ENCODE data around the gene MPRIP.
"Not testable (repeated sequence)": the region's sequence is repeated elsewhere in the genome, so short reads cannot be mapped to it uniquely, and the experiment has no call there.

The MPRIP gene, protein sequence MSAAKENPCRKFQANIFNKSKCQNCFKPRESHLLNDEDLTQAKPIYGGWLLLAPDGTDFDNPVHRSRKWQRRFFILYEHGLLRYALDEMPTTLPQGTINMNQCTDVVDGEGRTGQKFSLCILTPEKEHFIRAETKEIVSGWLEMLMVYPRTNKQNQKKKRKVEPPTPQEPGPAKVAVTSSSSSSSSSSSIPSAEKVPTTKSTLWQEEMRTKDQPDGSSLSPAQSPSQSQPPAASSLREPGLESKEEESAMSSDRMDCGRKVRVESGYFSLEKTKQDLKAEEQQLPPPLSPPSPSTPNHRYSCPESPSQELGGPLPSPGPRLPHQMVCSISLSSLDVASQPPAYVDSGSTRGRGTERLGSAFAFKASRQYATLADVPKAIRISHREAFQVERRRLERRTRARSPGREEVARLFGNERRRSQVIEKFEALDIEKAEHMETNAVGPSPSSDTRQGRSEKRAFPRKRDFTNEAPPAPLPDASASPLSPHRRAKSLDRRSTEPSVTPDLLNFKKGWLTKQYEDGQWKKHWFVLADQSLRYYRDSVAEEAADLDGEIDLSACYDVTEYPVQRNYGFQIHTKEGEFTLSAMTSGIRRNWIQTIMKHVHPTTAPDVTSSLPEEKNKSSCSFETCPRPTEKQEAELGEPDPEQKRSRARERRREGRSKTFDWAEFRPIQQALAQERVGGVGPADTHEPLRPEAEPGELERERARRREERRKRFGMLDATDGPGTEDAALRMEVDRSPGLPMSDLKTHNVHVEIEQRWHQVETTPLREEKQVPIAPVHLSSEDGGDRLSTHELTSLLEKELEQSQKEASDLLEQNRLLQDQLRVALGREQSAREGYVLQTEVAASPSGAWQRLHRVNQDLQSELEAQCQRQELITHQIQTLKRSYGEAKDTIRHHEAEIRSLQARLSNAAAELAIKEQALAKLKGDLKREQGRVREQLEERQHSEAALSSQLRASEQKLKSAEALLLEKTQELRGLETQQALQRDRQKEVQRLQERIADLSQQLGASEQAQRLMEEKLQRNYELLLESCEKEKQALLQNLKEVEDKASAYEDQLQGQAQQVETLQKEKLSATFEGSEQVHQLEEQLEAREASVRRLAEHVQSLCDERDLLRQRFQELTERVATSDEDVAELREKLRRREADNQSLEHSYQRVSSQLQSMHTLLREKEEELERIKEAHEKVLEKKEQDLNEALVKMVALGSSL (N-terminal part only)

DNA sequence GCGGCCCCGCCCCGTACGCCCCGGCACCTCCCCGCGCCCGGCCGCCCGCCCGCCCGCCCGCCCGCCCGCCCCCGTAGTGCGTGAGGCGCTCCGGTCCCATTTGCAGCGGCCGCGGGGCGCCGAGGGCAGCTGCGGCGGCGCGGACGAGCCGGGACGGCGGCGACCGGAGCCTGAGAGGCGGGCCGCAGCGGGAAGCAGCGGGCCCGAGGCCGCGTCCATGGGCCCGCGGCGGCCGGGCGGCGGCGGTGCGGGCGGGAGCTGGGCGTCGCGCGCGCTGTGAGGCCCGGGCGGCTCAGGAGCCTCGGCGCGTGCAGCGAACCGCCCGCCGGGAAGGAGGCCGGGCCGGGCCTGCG lies at the start of gene MPRIP:
Gene MPRIP (plus strand): TSS at position 74 of the 353 bp plus-strand sequence. CDS start 392 bp downstream, outside the sequence.
- no peak for DNase-seq

DNA sequence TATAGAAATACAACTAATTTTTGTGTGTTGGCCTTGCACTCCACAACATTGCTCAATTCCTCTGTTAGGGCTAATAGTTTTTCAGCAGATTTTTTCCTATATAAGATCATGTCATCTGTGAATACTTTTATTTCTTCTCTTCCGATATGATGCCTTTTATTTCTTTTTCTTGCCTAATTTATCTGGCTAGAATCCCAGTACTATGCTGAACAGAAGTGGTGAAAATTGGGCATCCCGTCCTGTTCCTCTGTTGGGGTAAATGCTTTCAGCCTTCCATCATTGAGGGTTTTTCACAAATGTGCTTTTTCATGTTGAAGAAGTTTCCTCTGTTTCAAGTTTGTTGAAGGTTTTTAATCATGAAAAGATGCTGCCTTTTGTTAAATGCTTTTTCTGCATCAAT lies 47.6 kb upstream of the MPRIP start:
- DNase-seq: no peak

DNA sequence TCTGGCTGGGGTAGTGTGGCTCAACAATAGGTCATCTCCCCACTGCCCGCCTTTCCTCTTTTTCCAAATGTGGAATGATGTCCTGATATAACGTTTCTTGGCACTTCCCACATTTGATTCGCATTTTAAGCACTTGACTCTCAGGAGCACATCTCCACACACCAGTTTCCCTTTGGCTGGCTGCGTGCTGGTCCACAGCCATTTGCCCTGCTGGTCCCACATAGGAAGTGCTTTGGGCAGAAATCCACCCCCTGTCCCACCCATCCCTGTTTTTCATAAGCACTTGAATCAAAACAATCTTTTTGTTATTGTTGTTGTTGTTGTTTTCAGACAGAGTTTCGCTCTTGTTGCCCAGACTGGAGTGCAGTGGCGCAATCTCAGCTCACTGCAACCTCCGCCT lies 46.3 kb upstream of the MPRIP start:
- DNase-seq: no peak

DNA sequence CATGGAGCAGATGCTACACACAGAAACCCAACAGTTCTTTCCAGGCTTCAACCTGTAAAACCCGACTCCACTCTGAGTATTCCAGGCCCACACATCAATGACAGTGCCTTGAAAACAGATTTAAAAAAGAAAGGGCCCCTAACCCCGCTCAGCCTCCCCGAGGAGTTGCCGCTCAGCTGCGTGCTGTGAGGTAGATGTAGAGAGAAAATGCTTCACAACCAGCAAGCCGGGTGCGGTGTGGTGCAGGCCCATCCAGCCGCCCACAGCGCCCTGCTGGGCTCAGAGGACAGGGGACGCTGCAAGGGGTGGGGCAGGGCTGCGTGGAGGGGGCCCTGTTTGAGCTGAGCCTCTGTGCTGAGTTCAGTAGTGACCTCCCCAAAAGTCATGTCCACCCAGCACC lies 45.5 kb upstream of the MPRIP start:
- not testable (repeated sequence) for DNase-seq

DNA sequence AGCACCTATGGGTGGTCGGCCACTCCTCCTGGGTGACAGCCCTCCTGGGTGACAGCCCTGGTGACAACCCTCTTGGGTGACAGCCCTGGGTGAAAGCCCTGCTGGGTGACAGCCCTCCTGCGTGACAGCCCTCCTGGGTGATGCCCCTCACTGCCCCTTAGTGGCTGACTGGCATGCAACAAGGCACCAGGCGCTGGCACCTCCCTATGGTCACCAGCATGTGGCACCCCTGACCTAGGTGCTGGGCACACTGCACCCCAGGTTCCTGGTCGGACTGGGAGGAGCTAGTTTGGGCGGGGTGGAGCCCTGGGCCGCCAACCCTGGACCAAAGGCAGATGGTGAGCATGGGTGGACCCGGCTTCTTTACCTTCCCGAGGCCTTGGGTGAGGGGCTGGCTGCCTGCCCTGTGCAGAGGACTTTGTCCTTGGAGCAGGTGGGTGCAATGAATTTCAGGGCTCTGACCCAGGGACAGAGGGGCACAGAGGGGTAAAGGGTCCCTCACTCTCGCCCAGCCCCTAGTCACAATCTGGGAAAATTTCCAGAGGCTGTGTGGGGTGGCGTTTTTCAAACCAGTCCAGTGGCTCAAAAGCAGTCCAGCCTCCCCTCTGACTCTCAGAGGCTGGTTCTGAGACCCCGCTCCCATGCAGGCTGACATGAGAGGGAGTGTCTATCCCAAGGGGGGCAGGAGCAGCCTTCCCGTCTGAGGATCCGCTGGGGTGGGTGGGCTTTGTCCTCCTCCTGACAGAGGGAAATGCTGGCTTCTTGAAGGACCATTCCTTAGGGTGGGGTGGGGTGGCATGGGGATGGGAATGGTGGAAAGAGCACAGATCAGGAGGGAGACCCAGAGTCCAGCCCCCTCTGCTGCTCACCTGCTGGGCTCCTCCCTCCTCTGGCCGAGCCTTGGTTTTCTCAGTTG lies 44.5 kb upstream of the MPRIP start:
- DNase-seq: no peak

DNA sequence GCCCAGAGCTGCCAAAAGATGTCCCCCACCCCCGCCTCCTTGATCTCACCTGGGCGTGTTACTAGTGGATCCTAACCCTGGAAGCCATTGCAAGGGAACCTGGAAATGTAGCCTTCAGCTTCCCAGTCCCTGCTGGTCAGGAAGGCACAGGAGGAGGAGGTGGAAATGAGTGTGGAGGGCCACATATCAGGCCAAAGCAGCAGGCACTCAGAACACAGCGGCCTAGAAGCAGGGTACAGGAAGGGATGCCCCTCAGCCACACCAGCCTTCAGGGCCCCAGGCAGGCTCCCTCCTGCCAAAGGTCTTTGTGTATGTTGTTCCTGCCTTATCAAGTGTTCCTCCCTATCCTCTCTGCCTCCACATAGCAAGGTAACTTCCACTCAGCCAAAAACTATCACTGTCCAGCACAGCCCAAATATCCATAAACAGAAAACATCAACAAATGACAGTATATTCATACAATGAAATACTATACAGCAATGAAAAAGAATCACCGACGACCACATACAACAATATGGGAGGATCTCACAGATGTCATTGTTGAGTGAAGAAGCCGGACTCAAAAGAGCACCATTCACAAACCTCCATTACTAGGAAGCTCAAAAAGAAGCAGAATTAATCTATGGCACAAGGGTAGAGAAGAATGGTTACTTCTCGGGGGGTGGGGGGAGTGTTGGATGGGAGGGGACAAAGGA lies 42.2 kb upstream of the MPRIP start:
- no peak for DNase-seq

DNA sequence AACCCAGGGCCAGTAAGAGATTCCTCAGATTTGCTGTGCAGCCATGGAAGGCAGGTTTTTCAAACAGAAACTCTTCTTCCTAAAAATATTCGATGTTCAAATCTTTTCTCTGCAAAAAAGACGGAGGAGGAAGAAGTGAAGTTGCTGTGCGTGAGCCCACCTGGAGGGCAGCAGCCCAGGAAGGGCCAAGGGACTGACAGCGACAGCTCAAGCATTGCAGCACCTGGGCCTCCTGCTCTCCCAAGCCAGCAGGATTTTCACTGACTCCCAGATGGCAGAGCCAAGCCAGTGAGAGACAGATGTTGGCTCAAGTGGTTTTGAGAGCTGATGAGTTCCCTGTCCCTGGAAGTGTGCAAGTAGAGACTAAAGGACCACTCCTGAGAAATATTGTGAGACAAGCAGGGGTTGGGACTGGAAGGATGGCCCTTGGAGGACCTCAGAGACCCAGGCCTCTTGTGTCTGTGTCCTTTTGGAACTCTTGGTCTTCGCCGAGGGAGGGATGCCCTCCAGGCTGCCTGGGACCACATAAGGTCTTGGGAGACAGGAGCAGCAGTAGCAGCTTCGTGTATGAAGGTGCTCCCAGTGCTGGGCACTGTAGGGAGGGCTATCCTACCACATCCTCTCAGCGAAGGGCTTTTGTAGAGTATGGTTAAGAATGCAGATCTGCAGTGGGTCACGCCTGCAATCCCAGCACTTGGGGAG lies 41.0 kb upstream of the MPRIP start:
- DNase-seq: peak; percentile 16

DNA sequence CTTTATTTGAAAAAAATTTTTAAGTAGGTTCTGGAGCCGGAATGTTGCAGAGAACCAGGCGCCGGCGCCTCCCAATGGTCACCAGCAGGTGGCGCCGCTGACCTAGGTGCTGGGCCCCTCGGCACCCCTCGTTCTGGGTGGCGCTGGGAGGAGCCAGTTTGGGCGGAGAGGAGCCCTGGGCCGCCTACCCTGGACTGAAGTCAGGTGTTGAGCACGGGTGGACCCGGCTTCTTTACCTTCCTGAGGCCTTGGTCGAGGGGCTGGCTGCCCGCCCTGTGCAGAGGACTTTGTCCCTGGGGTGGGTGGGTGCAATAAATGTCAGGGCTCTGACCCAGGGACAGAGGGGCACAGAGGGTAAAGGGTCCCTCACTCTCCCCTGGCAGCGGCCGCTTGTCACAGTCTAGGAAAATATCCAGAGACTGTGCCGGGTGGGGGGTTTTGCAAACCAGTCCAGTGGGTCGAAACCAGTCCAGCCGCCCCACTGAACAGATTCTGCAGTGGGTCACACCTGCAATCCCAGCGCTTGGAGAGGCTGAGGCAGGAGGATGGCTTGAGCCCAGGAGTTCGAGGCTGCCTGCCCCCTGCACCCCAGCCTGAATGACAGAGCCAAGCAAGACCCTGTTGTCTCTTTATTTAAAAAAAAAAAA lies 40.3 kb upstream of the MPRIP start:
- DNase-seq: peak; percentile 68

DNA sequence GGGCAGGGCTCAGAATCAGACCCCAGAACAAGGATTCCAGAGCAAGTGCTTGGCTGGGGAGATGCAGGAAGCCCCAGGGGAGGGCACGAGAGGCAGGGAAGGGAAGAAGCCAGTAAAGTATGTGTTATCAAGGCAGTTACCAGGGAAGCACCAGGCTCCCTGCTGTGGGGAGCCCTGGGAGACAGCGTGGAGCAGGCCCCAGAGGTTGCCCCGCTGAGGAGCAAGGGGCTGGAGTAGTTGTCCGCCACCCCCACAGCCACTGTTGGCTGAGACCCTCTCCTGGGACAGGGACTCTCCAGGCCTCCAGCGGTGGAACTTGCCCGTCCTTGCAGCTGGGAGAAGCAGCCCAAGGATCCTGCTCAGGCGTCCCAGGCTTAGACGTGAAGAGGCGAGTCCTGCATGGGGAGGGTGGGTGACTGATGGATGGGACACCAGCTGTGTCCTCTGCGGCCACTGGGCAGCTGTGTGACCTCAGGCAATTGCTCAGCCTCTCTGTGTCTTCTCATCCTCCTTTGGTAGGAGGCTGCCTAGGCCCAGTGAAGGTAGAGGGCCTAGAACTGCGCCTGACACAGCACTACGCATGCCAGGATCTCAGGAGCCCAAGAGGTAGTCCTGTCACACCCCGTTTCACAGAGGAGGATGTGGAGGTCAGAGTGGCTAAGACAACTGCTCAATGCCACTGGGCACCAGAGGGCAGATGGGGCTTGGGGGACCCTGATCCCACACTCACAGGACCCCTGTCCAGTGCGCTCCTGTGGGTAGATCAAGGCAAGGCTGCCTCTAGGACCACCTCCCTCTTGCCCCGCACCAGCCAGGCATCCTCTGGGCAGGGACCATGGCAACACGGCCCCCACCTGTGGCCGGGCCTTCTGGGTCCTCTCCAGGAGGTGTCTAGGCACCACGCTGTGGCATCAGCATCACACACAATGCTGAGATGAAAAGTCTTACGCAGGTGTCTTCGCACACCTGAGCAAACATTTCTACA lies 39.2 kb upstream of the MPRIP start:
- DNase-seq: not testable (repeated sequence)

DNA sequence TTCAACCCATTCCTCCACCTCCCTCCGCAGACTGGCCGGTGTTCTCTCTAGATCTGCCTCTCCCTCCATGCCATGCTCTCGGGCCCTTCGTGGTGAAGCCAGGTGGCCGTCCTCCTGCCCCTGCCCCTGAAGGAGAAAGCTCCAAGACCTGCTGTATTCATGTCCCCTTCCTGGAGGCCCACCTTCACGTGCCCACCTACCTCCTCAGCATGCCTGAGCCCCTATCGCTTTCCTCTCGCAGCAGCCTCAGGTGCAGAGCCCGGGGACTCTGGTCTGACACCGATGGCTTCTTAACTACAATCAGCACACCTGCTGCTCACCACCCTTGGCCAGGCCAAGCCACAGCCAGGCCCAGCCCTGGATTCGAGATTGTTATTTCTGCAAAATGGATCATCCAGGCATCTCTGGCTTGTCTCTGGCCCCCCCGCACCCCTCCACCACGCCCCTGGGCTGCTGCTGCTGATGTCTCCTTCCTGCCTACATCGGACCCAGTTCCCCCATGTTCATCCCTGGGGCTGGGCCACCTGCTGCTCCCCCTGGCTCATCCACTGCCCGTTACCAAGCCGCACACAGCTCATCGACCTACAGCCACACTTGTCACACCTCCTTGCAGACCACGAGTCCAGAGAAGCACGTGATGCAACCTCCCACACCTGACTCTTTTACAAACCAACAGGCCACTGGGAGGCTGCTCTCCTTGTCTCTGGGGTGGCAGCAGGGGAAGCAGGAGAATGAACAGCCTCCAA lies 37.8 kb upstream of the MPRIP start:
- DNase-seq: no peak

DNA sequence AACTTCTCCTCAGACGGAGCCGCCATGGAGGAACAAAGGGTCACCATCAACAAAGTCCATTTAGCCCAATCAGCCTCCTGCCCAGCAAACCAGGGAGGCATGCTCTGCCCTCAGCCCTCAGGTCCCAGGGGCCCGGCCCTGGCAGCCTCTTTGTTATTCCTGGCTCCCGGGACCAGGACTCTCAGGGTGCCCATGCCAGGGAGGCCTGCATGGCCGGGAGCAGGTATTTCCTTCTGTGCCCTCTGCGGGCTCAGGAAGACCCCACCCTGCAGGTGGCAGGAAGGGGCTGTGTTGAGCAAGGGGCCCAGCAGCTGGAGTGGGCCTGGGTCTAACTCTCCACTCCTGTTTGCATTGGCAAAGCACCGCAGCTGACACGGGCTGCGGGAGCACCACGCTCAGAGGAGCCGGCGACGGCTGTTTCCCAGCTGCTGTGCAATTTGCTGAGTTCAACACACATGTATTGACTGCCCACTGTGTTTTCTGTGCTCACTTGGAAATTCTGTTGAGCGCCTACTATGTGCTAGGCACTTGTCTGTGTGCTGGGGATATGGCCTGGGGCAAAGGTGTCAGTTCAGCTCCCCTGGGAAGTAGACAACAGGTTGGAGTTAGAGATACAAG lies 37.2 kb upstream of the MPRIP start:
- DNase-seq: not testable (repeated sequence)

DNA sequence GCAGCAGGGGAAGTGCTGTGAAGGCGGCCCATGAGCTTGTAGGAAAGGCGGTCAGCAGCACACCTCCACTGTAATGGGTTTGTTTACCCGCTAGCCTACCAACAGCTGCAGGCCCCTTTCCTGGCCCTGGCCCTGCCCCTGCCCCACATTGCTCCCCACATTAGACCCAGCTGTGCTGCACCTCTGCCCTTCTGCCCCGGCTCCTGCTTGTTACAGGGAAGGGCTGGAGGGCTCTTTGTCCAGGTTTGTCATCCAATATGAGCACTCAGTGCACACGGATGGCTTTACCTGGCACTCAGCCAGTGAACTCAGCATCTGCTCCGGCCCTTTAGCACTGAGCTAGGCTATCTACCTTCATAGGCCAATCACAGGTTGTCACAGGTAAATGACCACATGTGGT lies 34.4 kb upstream of the MPRIP start:
- DNase-seq: not testable (repeated sequence)

DNA sequence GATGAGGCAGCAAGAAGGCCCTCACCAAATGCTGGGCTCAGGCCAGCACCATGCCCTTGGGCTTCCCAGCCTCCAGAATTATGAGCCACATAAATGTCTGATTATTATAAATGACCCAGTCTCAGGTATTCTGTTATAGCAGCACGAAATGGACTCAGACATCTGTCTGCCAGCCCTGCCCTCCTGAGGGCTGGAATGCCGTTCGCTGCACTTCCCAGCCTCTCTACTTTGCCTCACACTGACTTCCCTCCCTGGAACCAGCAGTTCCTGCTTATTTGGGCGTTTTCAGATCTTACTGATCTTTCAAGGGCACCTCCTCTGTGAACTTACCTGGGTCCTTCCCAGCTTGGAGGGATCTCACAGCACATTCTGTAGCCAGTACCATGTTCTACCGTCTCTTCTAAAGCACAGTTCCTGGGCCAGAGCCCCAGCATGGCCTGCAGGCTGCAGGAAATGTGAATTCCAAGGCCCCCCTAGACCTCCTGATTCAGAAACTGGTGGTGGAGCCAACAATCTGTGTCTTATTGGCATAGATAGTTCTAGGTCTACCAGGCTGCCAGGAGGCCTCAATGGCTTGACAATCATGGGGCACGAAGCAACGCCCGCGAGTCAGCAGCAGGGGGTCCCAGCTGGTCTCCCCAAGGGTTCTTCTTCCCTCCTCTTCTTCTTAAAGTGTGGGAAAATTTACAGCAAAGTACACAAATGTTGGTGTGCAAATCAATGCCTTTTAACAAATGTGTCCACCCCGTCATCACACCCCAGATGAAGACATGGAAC lies 33.4 kb upstream of the MPRIP start:
- not testable (repeated sequence) for DNase-seq

DNA sequence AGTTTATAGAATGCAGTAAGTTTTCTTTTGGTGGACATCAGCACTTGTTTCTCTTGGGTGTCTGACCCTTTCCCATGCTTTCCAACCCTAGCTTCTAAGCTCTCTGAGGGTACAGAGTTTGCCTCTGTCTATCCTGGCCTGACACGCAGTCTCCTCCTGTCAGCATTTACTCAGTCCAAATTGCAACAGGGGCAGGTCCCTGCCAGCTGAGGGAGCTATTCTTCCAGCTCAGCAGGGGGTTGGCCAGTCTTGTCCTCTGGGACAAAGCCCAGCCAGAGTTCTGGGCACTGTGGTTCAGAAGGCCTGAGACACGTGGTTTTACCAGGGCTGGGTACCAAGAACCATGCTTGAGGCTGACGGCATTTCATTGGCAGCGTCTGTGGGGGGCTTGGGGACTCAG lies 32.3 kb upstream of the MPRIP start:
- DNase-seq: not testable (repeated sequence)

DNA sequence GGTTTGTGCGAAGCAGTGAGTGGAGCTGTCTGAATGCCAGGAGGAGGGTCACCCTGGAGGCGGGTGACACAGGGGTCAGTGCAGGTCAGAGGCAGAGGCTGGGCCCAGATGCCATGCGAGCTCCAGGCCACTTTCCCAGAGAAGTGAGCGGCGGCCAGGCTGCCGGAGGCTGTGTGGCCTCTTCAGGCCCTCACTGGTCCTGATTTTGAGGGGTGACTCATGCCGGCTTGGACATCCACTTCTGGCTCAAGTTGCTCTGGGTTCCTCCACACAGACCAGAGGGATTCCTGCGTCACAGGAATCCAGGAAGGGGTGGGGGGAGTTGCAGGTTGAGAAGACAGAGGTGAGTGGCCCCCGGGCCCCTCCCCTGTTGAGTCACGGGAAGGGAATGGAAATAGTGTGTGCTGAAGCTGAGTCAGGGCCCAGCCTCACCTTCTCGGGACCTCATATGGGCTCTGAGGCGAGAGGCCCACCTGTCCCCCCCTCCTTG lies 31.7 kb upstream of the MPRIP start:
- DNase-seq: not testable (repeated sequence)

DNA sequence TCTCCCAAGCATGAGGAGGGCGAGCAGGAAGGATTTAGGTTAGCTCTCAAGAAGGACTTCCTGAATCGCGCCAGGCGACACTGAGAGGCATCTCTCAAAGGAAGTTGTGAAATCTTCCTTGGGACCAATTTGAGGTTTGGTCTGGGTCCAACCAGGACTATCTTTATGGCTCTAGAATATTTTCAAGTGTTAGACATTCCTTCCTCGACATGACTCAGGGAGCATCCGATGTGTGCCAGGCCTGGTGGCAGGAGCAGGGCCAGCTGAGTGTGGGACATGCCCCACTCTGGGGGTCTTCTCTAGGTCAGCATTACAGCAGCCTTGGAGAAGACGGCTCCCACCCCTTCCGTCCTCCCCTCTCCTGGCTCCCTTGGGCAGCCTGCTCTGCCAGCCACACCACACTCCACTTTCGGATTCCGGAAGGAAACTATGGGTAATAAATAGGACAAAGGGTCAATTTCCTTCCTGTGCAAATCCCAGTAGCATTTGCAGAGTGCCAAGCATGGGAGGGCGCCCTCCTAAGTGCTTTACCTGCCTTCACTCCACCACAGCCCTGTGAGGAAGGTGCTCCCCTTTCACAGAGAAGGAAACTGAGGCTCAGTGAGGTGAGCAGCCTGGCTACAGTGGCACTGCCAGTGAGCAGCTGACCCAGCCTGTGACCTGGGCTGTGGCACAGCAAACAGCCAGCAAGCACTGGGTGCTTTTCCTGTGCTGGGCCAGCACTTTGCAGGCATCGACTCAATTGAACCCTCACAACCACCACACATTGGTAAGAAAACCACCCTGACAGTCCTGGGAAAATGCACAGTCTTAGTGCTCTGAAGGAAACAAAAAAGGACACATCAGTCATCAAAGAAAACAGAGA lies 31.0 kb upstream of the MPRIP start:
- DNase-seq: not testable (repeated sequence)
